Lower leg skin (tissue), 3 donors: ENCODE results near the gene NODAL.

Source experiments
- POLR2A ChIP-seq, 2 donors: fragments of 450-650 bp; IDR thresholded peaks; one replicate each; pipeline ENCODE4 v1.6.1; 2016 to 2017; ENCODE audit warnings: antibody characterized with exemption in 2 of 2, mild to moderate bottlenecking in 1 of 2, moderate library complexity in 1 of 2
- TF ChIP-seq, protein P1 (sequence below), 3 donors: fragments of 450-650 bp; IDR thresholded peaks; one replicate each; pipeline ENCODE4 v1.5.1; 2016; ENCODE audit warnings: antibody characterized with exemption in 3 of 3, mild to moderate bottlenecking in 3 of 3, moderate library complexity in 2 of 3

DNA sequence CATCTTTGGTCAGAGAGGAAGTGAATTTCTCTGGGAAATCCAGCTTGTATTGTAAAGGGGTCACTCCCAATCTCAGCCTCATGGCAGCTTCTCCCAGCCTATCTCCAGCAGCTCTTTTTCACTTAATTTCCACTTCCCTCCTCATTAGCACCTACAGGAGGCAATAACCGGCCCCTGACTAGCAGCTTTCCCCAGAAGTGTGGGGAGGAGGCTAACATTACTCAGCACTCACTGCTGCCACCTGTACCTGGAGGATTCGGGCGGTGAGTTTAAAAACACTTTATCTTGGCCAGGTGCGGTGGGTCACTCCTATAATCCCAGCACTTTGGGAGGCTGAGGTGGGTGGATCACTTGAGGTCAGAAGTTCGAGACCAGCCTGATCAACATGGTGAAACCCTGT is 3.8 kb downstream of the NODAL start:
- TF ChIP-seq POLR2A (IDR thresholded peaks at IDR 0.05), result no peak
- TF ChIP-seq, protein P1, sequence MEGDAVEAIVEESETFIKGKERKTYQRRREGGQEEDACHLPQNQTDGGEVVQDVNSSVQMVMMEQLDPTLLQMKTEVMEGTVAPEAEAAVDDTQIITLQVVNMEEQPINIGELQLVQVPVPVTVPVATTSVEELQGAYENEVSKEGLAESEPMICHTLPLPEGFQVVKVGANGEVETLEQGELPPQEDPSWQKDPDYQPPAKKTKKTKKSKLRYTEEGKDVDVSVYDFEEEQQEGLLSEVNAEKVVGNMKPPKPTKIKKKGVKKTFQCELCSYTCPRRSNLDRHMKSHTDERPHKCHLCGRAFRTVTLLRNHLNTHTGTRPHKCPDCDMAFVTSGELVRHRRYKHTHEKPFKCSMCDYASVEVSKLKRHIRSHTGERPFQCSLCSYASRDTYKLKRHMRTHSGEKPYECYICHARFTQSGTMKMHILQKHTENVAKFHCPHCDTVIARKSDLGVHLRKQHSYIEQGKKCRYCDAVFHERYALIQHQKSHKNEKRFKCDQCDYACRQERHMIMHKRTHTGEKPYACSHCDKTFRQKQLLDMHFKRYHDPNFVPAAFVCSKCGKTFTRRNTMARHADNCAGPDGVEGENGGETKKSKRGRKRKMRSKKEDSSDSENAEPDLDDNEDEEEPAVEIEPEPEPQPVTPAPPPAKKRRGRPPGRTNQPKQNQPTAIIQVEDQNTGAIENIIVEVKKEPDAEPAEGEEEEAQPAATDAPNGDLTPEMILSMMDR (IDR thresholded peaks at IDR 0.05), result no peak
